GM23338 (cell line): Measurements from ENCODE around the gene SUOX. TPM values are rescaled to one million over a fixed set of nuclear protein-coding genes. Genes with fewer than 3 reads are reported as not detected.

Source experiments
- ATAC-seq: fragments of 200-7000 bp; cut with Tn5 transposase; 3 replicates; pipeline ENCODE4 v1.9.1; 2020
- DNase-seq: peaks from one replicate; pipeline ENCODE4 v3.0.0-alpha.2; 2015; ENCODE audit warnings: low spot score
- H2AFZ ChIP-seq: fragments of 200-600 bp; sonication (generic); 2 replicates; pipeline ENCODE4 v1.8.0; 2016; ENCODE audit warnings: antibody characterized with exemption, mild to moderate bottlenecking, moderate library complexity
- H3F3A ChIP-seq: fragments of 200-600 bp; sonication (generic); replicated peaks from 2 replicates; pipeline ENCODE4 v1.8.0; 2017; ENCODE audit warnings: antibody characterized with exemption, mixed run types, low read depth
- H3K27ac ChIP-seq: fragments of 200-600 bp; sonication (generic); 2 replicates; pipeline ENCODE4 v1.6.1; 2016; ENCODE audit warnings: low read depth
- H3K27me3 ChIP-seq: fragments of 200-600 bp; sonication (generic); 2 replicates; pipeline ENCODE4 v1.8.0; 2016; ENCODE audit warnings: mild to moderate bottlenecking, mixed run types, moderate library complexity; ENCODE audit not compliant: insufficient read depth
- H3K36me3 ChIP-seq: fragments of 200-600 bp; sonication (generic); 2 replicates; pipeline ENCODE4 v1.8.0; 2016; ENCODE audit warnings: mild to moderate bottlenecking; ENCODE audit not compliant: insufficient read depth
- H3K4me1 ChIP-seq: fragments of 200-600 bp; sonication (generic); 2 replicates; pipeline ENCODE4 v1.8.0; 2016; ENCODE audit warnings: mild to moderate bottlenecking, moderate library complexity; ENCODE audit not compliant: insufficient read depth
- H3K4me2 ChIP-seq: fragments of 200-600 bp; sonication (generic); 2 replicates; pipeline ENCODE4 v1.7.1; 2017; ENCODE audit warnings: mixed run types
- H3K4me3 ChIP-seq: fragments of 200-600 bp; sonication (generic); 2 replicates; pipeline ENCODE4 v1.6.1; 2016; ENCODE audit warnings: mixed run types
- H3K79me2 ChIP-seq: fragments of 200-600 bp; sonication (generic); replicated peaks from 2 replicates; pipeline ENCODE4 v1.8.0; 2017; ENCODE audit warnings: mild to moderate bottlenecking; ENCODE audit not compliant: insufficient read depth
- H3K9me2 ChIP-seq: fragments of 200-600 bp; sonication (generic); 2 replicates; pipeline ENCODE4 v1.8.0; 2017; ENCODE audit not compliant: insufficient read depth
- H4K20me1 ChIP-seq: fragments of 200-600 bp; sonication (generic); replicated peaks from 2 replicates; pipeline ENCODE4 v1.8.0; 2017; ENCODE audit warnings: mild to moderate bottlenecking; ENCODE audit not compliant: insufficient read depth
- H3K27ac Mint-ChIP-seq: 2 replicates; pipeline ENCODE4 v1.8.0; 2020; ENCODE audit warnings: inconsistent platforms, mild to moderate bottlenecking, moderate library complexity, mixed read lengths
- H3K27me3 Mint-ChIP-seq: 3 replicates; pipeline ENCODE4 v1.8.0; 2022; ENCODE audit warnings: low read depth, mild to moderate bottlenecking, moderate library complexity, mixed read lengths, inconsistent platforms; ENCODE audit not compliant: insufficient read depth, poor library complexity
- H3K36me3 Mint-ChIP-seq: 3 replicates; pipeline ENCODE4 v1.8.0; 2021; ENCODE audit warnings: low read depth, mild to moderate bottlenecking, inconsistent platforms, moderate library complexity, mixed read lengths
- H3K4me1 Mint-ChIP-seq: 3 replicates; pipeline ENCODE4 v1.8.0; 2020; ENCODE audit warnings: mild to moderate bottlenecking, inconsistent platforms, mixed read lengths
- H3K4me3 Mint-ChIP-seq: 3 replicates; pipeline ENCODE4 v1.8.0; 2021; ENCODE audit warnings: moderate library complexity, mild to moderate bottlenecking, inconsistent platforms, mixed read lengths
- H3K9me3 Mint-ChIP-seq: 3 replicates; pipeline ENCODE4 v1.8.0; 2020; ENCODE audit warnings: moderate library complexity, mild to moderate bottlenecking, inconsistent platforms, mixed read lengths
- CREB1 ChIP-seq: fragments of 250-450 bp; sonication (Bioruptor Pico); IDR thresholded peaks from 2 replicates; pipeline ENCODE4 v1.5.0; 2020; ENCODE audit warnings: low read depth, mild to moderate bottlenecking, moderate library complexity
- EZH2 ChIP-seq: fragments of 200-600 bp; sonication (generic); IDR thresholded peaks from one replicate; pipeline ENCODE4 v1.8.0; 2017; ENCODE audit warnings: antibody characterized with exemption, mild to moderate bottlenecking, low read depth; ENCODE audit not compliant: unreplicated experiment
- EZH2phosphoT487 ChIP-seq: fragments of 200-600 bp; sonication (generic); IDR thresholded peaks from one replicate; pipeline ENCODE4 v1.8.1; 2018; ENCODE audit warnings: antibody characterized with exemption; ENCODE audit not compliant: unreplicated experiment
- JUNB ChIP-seq: IDR thresholded peaks from one replicate; pipeline ENCODE4 v1.6.1; 2016; ENCODE audit warnings: antibody characterized with exemption; ENCODE audit not compliant: unreplicated experiment
- NANOG ChIP-seq: IDR thresholded peaks from 2 replicates; pipeline ENCODE4 v1.6.1; 2016; ENCODE audit warnings: antibody characterized with exemption, borderline replicate concordance
- POLR2AphosphoS5 ChIP-seq: IDR thresholded peaks from 2 replicates; pipeline ENCODE4 v1.6.1; 2016; ENCODE audit warnings: antibody characterized with exemption, low read depth
- STAT1 ChIP-seq: IDR thresholded peaks from one replicate; pipeline ENCODE4 v1.6.1; 2016; ENCODE audit warnings: antibody characterized with exemption; ENCODE audit not compliant: unreplicated experiment
- ZNF114 ChIP-seq: fragments of 250-450 bp; sonication (Bioruptor Pico); IDR thresholded peaks from 2 replicates; pipeline ENCODE4 v1.5.0; 2020; ENCODE audit warnings: mild to moderate bottlenecking, moderate library complexity
- ZNF331 ChIP-seq: fragments of 250-450 bp; sonication (Bioruptor Pico); IDR thresholded peaks from 2 replicates; pipeline ENCODE4 v1.5.0; 2020; ENCODE audit warnings: low read depth, mild to moderate bottlenecking, moderate library complexity
- polyA plus RNA-seq: library from polyadenylated mRNA; unstranded; fragments of >200 nt; fragmentation: Nextera tagmentation; extraction: Ambion mirVana; gene quantifications from 2 replicates; pipeline ENCODE4 v1.2.1, GENCODE V29; 2016
- total RNA-seq: library from RNA; depleted of rRNA; stranded (reverse); fragments of >200 nt; shearing (Covaris generic); gene quantifications from 2 replicates; pipeline ENCODE4 v1.2.3, GENCODE V29; 2014
- TF ChIP-seq, protein P1 (sequence below), 2 experiments: fragments of 200-600 bp in 1 of 2; sonication (generic) in 1 of 2; conservative IDR thresholded peaks; 2 replicates each; pipeline versions ENCODE4 v1.5.1 to v1.6.1; 2016 to 2017; ENCODE audit warnings: antibody characterized with exemption in 2 of 2, low read depth in 2 of 2, mild to moderate bottlenecking in 2 of 2, moderate library complexity in 1 of 2
- TF ChIP-seq, protein P2 (sequence below): IDR thresholded peaks from 2 replicates; pipeline ENCODE4 v1.6.1; 2016; ENCODE audit warnings: antibody characterized with exemption
- TF ChIP-seq, protein P3 (sequence below): IDR thresholded peaks from one replicate; pipeline ENCODE4 v1.6.1; 2018; ENCODE audit warnings: antibody characterized with exemption; ENCODE audit not compliant: unreplicated experiment
- TF ChIP-seq, protein P4 (sequence below): fragments of 250-450 bp; sonication (Bioruptor Pico); IDR thresholded peaks from 2 replicates; pipeline ENCODE4 v1.5.0; 2020; ENCODE audit warnings: mild to moderate bottlenecking, moderate library complexity

Gene SUOX
- total and polyA plus RNA-seq, 2 experiments from 2014 or later = 14.0 to 27.5 TPM

DNA sequence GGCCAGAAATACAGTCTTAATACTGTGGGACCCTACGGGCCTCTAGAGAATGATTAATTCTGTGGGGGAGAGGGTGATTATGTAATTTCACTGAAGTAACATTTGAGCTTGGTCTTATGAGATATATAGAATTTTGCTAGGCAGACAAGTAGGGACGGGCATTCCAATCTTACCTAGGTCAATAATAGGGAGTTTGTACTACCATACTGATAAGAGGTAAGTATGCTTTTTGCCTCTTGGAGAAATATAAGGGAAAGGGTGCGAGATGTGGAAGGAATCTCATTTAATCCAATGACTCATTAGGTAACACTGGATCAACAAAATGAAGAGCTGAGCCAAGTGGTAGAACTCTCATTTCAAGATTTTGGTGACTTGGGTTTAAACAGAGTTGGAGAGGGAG is 18.0 kb upstream of the SUOX start:
- H3K27ac Mint-ChIP-seq = no peak overlapping the region
- H3K4me3 Mint-ChIP-seq = no peak overlapping the region
- H3K4me1 ChIP-seq = no peaks in the 10 kb centered on the region
- H3K9me2 ChIP-seq = no peaks in the 10 kb centered on the region
- peaks cover 15% of the 10 kb centered on the region for H4K20me1 ChIP-seq
- no peak for DNase-seq
- H3K36me3 ChIP-seq = 0 out of 2 replicates have a peak, but pooled peaks cover 6% of the 10 kb centered on the region
- H3K4me1 Mint-ChIP-seq = peaks cover 5% of the 10 kb centered on the region; the same call in 2 of the 3 replicates
- no peak overlapping the region for H2AFZ ChIP-seq
- H3K27ac ChIP-seq = no peak overlapping the region
- peaks cover 59% of the 10 kb centered on the region for H3K79me2 ChIP-seq
- ATAC-seq = no peak
- H3F3A ChIP-seq = peaks cover 10% of the 10 kb centered on the region; the same call in 1 of the 2 replicates
- no peak overlapping the region for H3K4me3 ChIP-seq
- no peaks in the 10 kb centered on the region for H3K9me3 Mint-ChIP-seq
- H3K27me3 Mint-ChIP-seq = no peaks in the 10 kb centered on the region
- H3K36me3 Mint-ChIP-seq = peaks cover 28% of the 10 kb centered on the region
- H3K27me3 ChIP-seq = no peaks in the 10 kb centered on the region
- no peak overlapping the region for H3K4me2 ChIP-seq
- TF ChIP-seq, protein P1, sequence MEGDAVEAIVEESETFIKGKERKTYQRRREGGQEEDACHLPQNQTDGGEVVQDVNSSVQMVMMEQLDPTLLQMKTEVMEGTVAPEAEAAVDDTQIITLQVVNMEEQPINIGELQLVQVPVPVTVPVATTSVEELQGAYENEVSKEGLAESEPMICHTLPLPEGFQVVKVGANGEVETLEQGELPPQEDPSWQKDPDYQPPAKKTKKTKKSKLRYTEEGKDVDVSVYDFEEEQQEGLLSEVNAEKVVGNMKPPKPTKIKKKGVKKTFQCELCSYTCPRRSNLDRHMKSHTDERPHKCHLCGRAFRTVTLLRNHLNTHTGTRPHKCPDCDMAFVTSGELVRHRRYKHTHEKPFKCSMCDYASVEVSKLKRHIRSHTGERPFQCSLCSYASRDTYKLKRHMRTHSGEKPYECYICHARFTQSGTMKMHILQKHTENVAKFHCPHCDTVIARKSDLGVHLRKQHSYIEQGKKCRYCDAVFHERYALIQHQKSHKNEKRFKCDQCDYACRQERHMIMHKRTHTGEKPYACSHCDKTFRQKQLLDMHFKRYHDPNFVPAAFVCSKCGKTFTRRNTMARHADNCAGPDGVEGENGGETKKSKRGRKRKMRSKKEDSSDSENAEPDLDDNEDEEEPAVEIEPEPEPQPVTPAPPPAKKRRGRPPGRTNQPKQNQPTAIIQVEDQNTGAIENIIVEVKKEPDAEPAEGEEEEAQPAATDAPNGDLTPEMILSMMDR (conservative IDR thresholded peaks at IDR 0.05; ENCODE audit: low read depth in 2 of 2) = no peak
- TF ChIP-seq JUNB (no peak), CREB1 (CRISPR knock-in tag) (no peak), NANOG (no peak), ZNF114 (CRISPR knock-in tag) (no peak), EZH2 (no peak), STAT1 (no peak), ZNF331 (CRISPR knock-in tag) (no peak), EZH2phosphoT487 (no peak), POLR2AphosphoS5 (no peak)
- TF ChIP-seq, protein P2, sequence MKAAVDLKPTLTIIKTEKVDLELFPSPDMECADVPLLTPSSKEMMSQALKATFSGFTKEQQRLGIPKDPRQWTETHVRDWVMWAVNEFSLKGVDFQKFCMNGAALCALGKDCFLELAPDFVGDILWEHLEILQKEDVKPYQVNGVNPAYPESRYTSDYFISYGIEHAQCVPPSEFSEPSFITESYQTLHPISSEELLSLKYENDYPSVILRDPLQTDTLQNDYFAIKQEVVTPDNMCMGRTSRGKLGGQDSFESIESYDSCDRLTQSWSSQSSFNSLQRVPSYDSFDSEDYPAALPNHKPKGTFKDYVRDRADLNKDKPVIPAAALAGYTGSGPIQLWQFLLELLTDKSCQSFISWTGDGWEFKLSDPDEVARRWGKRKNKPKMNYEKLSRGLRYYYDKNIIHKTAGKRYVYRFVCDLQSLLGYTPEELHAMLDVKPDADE = no peak
- TF ChIP-seq, protein P3, sequence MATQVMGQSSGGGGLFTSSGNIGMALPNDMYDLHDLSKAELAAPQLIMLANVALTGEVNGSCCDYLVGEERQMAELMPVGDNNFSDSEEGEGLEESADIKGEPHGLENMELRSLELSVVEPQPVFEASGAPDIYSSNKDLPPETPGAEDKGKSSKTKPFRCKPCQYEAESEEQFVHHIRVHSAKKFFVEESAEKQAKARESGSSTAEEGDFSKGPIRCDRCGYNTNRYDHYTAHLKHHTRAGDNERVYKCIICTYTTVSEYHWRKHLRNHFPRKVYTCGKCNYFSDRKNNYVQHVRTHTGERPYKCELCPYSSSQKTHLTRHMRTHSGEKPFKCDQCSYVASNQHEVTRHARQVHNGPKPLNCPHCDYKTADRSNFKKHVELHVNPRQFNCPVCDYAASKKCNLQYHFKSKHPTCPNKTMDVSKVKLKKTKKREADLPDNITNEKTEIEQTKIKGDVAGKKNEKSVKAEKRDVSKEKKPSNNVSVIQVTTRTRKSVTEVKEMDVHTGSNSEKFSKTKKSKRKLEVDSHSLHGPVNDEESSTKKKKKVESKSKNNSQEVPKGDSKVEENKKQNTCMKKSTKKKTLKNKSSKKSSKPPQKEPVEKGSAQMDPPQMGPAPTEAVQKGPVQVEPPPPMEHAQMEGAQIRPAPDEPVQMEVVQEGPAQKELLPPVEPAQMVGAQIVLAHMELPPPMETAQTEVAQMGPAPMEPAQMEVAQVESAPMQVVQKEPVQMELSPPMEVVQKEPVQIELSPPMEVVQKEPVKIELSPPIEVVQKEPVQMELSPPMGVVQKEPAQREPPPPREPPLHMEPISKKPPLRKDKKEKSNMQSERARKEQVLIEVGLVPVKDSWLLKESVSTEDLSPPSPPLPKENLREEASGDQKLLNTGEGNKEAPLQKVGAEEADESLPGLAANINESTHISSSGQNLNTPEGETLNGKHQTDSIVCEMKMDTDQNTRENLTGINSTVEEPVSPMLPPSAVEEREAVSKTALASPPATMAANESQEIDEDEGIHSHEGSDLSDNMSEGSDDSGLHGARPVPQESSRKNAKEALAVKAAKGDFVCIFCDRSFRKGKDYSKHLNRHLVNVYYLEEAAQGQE = no peak
- TF ChIP-seq, protein P4, sequence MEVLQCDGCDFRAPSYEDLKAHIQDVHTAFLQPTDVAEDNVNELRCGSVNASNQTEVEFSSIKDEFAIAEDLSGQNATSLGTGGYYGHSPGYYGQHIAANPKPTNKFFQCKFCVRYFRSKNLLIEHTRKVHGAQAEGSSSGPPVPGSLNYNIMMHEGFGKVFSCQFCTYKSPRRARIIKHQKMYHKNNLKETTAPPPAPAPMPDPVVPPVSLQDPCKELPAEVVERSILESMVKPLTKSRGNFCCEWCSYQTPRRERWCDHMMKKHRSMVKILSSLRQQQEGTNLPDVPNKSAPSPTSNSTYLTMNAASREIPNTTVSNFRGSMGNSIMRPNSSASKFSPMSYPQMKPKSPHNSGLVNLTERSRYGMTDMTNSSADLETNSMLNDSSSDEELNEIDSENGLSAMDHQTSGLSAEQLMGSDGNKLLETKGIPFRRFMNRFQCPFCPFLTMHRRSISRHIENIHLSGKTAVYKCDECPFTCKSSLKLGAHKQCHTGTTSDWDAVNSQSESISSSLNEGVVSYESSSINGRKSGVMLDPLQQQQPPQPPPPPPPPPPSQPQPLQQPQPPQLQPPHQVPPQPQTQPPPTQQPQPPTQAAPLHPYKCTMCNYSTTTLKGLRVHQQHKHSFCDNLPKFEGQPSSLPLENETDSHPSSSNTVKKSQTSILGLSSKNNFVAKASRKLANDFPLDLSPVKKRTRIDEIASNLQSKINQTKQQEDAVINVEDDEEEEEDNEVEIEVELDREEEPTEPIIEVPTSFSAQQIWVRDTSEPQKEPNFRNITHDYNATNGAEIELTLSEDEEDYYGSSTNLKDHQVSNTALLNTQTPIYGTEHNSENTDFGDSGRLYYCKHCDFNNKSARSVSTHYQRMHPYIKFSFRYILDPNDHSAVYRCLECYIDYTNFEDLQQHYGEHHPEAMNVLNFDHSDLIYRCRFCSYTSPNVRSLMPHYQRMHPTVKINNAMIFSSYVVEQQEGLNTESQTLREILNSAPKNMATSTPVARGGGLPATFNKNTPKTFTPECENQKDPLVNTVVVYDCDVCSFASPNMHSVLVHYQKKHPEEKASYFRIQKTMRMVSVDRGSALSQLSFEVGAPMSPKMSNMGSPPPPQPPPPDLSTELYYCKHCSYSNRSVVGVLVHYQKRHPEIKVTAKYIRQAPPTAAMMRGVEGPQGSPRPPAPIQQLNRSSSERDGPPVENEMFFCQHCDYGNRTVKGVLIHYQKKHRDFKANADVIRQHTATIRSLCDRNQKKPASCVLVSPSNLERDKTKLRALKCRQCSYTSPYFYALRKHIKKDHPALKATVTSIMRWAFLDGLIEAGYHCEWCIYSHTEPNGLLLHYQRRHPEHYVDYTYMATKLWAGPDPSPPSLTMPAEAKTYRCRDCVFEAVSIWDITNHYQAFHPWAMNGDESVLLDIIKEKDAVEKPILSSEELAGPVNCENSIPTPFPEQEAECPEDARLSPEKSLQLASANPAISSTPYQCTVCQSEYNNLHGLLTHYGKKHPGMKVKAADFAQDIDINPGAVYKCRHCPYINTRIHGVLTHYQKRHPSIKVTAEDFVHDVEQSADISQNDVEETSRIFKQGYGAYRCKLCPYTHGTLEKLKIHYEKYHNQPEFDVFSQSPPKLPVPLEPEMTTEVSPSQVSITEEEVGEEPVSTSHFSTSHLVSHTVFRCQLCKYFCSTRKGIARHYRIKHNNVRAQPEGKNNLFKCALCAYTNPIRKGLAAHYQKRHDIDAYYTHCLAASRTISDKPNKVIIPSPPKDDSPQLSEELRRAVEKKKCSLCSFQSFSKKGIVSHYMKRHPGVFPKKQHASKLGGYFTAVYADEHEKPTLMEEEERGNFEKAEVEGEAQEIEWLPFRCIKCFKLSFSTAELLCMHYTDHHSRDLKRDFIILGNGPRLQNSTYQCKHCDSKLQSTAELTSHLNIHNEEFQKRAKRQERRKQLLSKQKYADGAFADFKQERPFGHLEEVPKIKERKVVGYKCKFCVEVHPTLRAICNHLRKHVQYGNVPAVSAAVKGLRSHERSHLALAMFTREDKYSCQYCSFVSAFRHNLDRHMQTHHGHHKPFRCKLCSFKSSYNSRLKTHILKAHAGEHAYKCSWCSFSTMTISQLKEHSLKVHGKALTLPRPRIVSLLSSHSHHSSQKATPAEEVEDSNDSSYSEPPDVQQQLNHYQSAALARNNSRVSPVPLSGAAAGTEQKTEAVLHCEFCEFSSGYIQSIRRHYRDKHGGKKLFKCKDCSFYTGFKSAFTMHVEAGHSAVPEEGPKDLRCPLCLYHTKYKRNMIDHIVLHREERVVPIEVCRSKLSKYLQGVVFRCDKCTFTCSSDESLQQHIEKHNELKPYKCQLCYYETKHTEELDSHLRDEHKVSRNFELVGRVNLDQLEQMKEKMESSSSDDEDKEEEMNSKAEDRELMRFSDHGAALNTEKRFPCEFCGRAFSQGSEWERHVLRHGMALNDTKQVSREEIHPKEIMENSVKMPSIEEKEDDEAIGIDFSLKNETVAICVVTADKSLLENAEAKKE (CRISPR knock-in tag) = no peak
